PFSK-1 (cell line): ENCODE measurements around the gene HOXA5.

Source experiments
- POLR2AphosphoS5 ChIP-seq: IDR thresholded peaks from 2 replicates; pipeline ENCODE4 v1.6.1; 2012; ENCODE audit warnings: low read depth, mild to moderate bottlenecking, control low read depth, low read length, moderate library complexity
- TAF1 ChIP-seq: IDR thresholded peaks from 2 replicates; pipeline ENCODE4 v1.6.1; 2012; ENCODE audit warnings: low read length, control low read depth, borderline replicate concordance; ENCODE audit not compliant: insufficient read depth
- TF ChIP-seq, protein P1 (sequence below), 2 experiments: IDR thresholded peaks; 2 replicates each; pipeline versions ENCODE4 v1.6.1 to v1.8.0; 2011 to 2012; ENCODE audit warnings: low read depth in 2 of 2, low read length in 2 of 2, control low read depth in 1 of 2, inconsistent platforms in 1 of 2, mild to moderate bottlenecking in 1 of 2, moderate library complexity in 1 of 2; ENCODE audit not compliant: insufficient read depth in 1 of 2

DNA sequence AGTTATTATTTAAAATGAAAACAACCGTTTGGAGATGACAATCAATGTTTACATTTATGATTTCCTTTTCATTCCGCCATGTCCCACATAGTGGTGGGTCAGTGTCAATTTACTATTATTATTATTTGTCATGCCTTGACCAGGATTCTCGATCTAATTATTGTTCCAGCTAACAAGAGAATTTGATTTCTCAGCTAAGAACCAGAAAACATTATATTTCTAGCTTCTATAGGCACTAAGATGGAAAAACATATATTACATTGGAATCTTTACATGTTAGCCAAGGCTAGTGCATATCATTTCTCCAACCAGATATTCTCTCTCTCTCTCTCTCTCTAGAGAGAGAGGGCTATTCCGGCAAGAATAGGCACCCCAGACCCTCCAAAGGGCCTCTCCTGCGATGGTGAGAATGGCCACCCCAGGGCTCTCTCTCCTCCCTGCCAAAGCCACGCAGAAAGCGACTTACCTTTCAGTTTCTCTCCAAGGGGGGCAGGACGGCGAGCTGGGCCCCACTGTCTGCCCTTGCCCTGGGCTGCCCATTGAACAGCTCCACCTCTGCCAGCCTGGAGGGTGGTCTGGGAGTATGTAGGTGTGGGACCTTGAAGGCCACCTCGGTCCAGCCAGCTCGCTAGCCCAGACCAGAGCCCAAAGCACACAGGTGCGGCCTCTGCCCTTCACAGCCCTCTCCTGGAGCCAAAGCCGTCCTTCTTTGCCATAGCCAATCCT is 6.5 kb upstream of the HOXA5 start:
- TF ChIP-seq POLR2AphosphoS5 = no peak
- TF ChIP-seq TAF1 = no peak
- TF ChIP-seq, protein P1, sequence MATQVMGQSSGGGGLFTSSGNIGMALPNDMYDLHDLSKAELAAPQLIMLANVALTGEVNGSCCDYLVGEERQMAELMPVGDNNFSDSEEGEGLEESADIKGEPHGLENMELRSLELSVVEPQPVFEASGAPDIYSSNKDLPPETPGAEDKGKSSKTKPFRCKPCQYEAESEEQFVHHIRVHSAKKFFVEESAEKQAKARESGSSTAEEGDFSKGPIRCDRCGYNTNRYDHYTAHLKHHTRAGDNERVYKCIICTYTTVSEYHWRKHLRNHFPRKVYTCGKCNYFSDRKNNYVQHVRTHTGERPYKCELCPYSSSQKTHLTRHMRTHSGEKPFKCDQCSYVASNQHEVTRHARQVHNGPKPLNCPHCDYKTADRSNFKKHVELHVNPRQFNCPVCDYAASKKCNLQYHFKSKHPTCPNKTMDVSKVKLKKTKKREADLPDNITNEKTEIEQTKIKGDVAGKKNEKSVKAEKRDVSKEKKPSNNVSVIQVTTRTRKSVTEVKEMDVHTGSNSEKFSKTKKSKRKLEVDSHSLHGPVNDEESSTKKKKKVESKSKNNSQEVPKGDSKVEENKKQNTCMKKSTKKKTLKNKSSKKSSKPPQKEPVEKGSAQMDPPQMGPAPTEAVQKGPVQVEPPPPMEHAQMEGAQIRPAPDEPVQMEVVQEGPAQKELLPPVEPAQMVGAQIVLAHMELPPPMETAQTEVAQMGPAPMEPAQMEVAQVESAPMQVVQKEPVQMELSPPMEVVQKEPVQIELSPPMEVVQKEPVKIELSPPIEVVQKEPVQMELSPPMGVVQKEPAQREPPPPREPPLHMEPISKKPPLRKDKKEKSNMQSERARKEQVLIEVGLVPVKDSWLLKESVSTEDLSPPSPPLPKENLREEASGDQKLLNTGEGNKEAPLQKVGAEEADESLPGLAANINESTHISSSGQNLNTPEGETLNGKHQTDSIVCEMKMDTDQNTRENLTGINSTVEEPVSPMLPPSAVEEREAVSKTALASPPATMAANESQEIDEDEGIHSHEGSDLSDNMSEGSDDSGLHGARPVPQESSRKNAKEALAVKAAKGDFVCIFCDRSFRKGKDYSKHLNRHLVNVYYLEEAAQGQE (IDR thresholded peaks at IDR 0.05; ENCODE audit: insufficient read depth in 1 of 2, low read depth in 2 of 2, low read length in 2 of 2) = no peak
